Fibroblast of lung (primary cell): ENCODE results near the gene DSPP.

Experiments used
- CTCF ChIP-seq, 2 donors: IDR thresholded peaks in 1 of 2; conservative IDR thresholded peaks in 1 of 2; 1 replicate in 1 of 2; 2 replicates in 1 of 2; pipeline ENCODE4 v1.5.1; 2011 to 2012; ENCODE audit warnings: low read length in 2 of 2, control low read depth in 1 of 2, inconsistent platforms in 1 of 2, low read depth in 1 of 2, mild to moderate bottlenecking in 1 of 2
- EZH2 ChIP-seq: IDR thresholded peaks from 2 replicates; pipeline ENCODE4 v1.5.1; 2012; ENCODE audit warnings: low read length, control low read depth, mild to moderate bottlenecking; ENCODE audit errors: missing control alignments

- TF ChIP-seq CTCF (conservative IDR thresholded peaks at IDR 0.05 in 1 of 2, IDR thresholded peaks at IDR 0.05 in 1 of 2; ENCODE audit: low read depth in 1 of 2, low read length in 2 of 2) (no peak), EZH2 (no peak)
Measured at GRCh38 chr4:87575408-87575807, 32.9 kb upstream of the DSPP start.
